Bronchial epithelial cell (primary cell): ENCODE data around the gene ROR2. TPM values are rescaled to one million over a fixed set of nuclear protein-coding genes. Genes with fewer than 3 reads are reported as not detected.
A peak's percentile ranks its signal among the peaks of the same experiment; 100 is the strongest.

Source experiments
- DNase-seq: peaks from one replicate; pipeline ENCODE4 v3.0.0-alpha.2; 2010; ENCODE audit warnings: low read depth
- FAIRE-seq: peaks from 2 replicates; lab custom pipeline; 2011; peaks lifted over from hg19 to GRCh38; lab: Jason Lieb, UNC
- H3K27me3 ChIP-seq: 2 replicates; pipeline ENCODE4 v1.5.1; 2011; ENCODE audit warnings: low read length; ENCODE audit not compliant: control insufficient read depth, insufficient read depth
- H3K36me3 ChIP-seq: 2 replicates; pipeline ENCODE4 v1.5.1; 2011; ENCODE audit warnings: low read length; ENCODE audit not compliant: control insufficient read depth, insufficient read depth
- H3K4me3 ChIP-seq: 2 replicates; pipeline ENCODE4 v1.5.1; 2011; ENCODE audit warnings: mild to moderate bottlenecking, low read depth, low read length, control low read depth
- total RNA-seq: library from RNA; depleted of rRNA; stranded (reverse); fragments of >200 nt; gene quantifications from 2 replicates; pipeline ENCODE4 v1.2.1, GENCODE V29; 2014
- TF ChIP-seq, protein P1 (sequence below): IDR thresholded peaks from 2 replicates; pipeline ENCODE4 v1.5.1; 2011; ENCODE audit warnings: mild to moderate bottlenecking, moderate library complexity, low read length, control low read depth, inconsistent platforms; ENCODE audit not compliant: insufficient read depth, severe bottlenecking

Gene ROR2
- total RNA-seq, 1 donor from 2014 or later: 0.26 TPM

- DNase-seq (no peak), FAIRE-seq (no peak)
- no peaks in the 10 kb centered on the region for H3K36me3 ChIP-seq
- TF ChIP-seq, protein P1, sequence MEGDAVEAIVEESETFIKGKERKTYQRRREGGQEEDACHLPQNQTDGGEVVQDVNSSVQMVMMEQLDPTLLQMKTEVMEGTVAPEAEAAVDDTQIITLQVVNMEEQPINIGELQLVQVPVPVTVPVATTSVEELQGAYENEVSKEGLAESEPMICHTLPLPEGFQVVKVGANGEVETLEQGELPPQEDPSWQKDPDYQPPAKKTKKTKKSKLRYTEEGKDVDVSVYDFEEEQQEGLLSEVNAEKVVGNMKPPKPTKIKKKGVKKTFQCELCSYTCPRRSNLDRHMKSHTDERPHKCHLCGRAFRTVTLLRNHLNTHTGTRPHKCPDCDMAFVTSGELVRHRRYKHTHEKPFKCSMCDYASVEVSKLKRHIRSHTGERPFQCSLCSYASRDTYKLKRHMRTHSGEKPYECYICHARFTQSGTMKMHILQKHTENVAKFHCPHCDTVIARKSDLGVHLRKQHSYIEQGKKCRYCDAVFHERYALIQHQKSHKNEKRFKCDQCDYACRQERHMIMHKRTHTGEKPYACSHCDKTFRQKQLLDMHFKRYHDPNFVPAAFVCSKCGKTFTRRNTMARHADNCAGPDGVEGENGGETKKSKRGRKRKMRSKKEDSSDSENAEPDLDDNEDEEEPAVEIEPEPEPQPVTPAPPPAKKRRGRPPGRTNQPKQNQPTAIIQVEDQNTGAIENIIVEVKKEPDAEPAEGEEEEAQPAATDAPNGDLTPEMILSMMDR: no peak
- H3K27me3 ChIP-seq: peaks cover 2% of the 10 kb centered on the region
- no peak overlapping the region for H3K4me3 ChIP-seq
Observed at GRCh38 chr9:91953718-91954117, 3.7 kb upstream of the ROR2 start.

DNA sequence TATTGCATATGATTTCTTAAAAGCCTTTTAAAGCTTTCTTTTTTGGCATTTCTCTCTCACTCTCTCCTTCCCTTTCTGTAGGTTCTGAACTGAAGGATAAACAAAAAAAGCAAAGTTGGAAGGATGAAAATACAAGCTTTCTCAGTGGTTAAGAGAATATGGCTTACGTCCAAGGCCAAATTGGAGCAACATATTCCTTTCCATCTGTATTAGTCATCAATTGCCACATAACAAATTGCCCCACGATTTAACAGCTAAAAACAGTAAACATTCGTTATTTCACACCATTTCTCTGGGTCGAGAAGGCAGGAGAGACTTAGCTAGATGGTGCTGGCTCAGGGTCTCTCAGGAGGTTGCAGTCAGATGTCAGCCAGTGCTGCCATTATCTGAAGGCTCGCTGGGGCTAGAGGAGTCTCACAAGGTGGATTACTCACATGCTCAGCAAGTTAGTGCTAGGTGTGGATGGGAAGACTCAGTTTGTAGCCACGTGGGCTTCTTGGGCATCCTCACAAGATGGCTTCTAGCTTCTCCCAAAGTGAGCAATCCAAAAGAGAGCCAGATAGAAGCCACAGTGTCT is 2.0 kb upstream of the ROR2 start:
- Histone ChIP-seq H3K27me3 (peaks cover 8% of the 10 kb centered on the region), H3K4me3 (no peak overlapping the region), H3K36me3 (no peaks in the 10 kb centered on the region)
- TF ChIP-seq, protein P1: no peak
- DNase-seq: no peak
- FAIRE-seq: peak; percentile 32

DNA sequence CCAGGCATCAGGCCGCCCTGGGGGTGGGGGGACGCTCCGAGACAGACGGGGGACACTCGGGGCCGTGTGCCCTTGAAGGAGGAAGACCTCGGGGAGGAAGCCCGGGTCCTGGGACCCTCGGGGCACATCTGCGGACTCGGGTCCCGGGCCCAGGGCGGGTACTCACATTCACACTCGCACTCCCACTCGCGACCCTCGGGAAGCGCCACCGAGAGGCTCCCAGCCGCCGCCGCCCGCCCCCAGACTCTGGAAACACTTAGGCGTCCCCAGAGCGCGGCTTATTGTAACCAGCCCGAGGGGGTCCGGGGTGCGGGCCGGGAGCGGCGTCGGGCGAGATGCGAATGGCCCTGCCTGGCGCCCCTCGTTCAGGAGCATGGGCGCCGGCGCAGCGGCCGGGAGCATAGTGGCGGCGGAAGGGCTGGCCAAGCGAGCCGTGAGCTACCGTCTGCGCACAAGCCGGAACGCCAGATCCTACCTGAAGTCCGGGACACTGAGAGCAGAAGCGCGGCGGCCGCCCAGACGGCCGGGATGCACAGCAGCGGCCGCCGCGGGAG is 559 bp downstream of the ROR2 start:
- H3K27me3 ChIP-seq: peaks cover 8% of the 10 kb centered on the region
- no peak for FAIRE-seq
- H3K4me3 ChIP-seq: peak overlapping the region; percentile 35
- TF ChIP-seq, protein P1: no peak
- DNase-seq: no peak
- H3K36me3 ChIP-seq: no peaks in the 10 kb centered on the region

DNA sequence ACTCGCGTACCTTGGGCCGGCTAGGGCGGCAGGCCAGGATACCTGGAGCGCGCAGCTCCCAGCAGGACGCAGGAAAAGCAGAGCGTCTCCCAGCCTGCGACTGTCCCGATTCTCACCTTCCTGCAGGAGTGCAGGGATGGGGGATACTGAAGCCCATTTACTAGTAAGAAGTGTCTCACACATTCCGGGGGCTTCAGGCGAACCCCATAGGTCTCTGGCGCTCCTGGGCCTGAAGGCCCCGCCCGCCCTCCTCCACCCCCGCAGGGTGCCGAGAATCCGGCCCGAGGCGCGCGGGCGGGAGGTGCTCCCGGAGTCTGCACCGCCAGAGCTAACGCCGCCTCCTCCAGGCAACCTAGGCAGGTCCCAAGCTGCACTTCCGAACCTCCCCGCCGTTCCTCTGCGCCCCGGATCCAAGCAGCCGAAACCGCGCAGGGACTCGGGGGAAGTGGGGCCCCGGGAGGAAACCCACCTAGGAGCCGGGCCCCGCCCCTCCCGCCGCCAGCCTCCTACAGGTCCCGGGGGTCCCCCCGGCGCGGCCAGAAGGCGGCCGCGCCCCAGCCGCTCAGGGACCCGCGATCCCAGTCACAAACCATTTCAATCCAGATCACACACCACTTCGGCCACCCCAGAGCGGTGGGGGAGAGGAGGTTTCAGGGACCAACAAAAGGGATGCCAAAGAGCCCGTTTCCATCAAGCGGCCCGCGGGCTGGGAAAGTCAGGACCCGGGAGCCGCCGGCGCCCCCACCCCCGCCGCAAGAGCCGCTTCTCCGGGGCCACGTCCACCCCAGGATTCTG is 1.2 kb downstream of the ROR2 start:
- DNase-seq: peak; percentile 44
- H3K36me3 ChIP-seq: no peaks in the 10 kb centered on the region
- peaks cover 8% of the 10 kb centered on the region for H3K27me3 ChIP-seq
- H3K4me3 ChIP-seq: peak overlapping the region; percentile 35
- no peak for FAIRE-seq
- TF ChIP-seq, protein P1: peak; percentile 24

- Histone ChIP-seq H3K4me3 (peak overlapping the region; percentile 35), H3K27me3 (peaks cover 8% of the 10 kb centered on the region), H3K36me3 (no peaks in the 10 kb centered on the region)
- DNase-seq (no peak), FAIRE-seq (no peak)
- TF ChIP-seq, protein P1: no peak
Observed at GRCh38 chr9:91948101-91948596, 1.9 kb downstream of the ROR2 start.
